Ovary (tissue), 9 donors: ENCODE data around the gene ASB1. TPM values are rescaled to one million over a fixed set of nuclear protein-coding genes. Genes with fewer than 3 reads are reported as not detected.
A peak's percentile ranks its signal among the peaks of the same experiment; 100 is the strongest.

ENCODE experiments used
- DNase-seq, 5 donors: peaks; one replicate each; pipeline ENCODE4 v3.0.0-alpha.2; 2019 to 2020
- H3K27ac ChIP-seq, 2 donors: fragments of 200-600 bp; one replicate each; pipeline versions ENCODE4 v1.5.1 to v1.8.0; 2019 to 2022
- H3K27me3 ChIP-seq: fragments of 200-600 bp; one replicate; pipeline ENCODE4 v1.8.0; 2022
- H3K36me3 ChIP-seq: fragments of 200-600 bp; sonication (generic); one replicate; pipeline ENCODE4 v1.5.1; 2019
- H3K4me1 ChIP-seq: one replicate; pipeline ENCODE4 v1.8.1; 2013; ENCODE audit warnings: mild to moderate bottlenecking, moderate library complexity; ENCODE audit not compliant: insufficient read depth
- H3K4me3 ChIP-seq: fragments of 200-600 bp; sonication (generic); one replicate; pipeline ENCODE4 v1.5.1; 2017
- H3K9me3 ChIP-seq, 2 donors: fragments of 200-600 bp in 1 of 2; sonication (generic) in 1 of 2; one replicate each; pipeline versions ENCODE4 v1.5.1 to v1.8.1; 2013 to 2019; ENCODE audit warnings: mild to moderate bottlenecking in 1 of 2, moderate library complexity in 1 of 2
- EP300 ChIP-seq: sonication (generic); formaldehyde crosslinking; IDR thresholded peaks from one replicate; pipeline ENCODE4 v1.6.1; 2017; ENCODE audit warnings: antibody characterized with exemption
- POLR2A ChIP-seq: fragments of 450-650 bp; IDR thresholded peaks from one replicate; pipeline ENCODE4 v1.6.1; 2017; ENCODE audit warnings: antibody characterized with exemption, mild to moderate bottlenecking, moderate library complexity
- WGBS, 3 donors: extraction: QIAGEN DNeasy Blood & Tissue Kit in 1 of 3; methylation state at CpG; one replicate each; pipeline versions ENCODE4 v1.1.5 to v1.1.7; 2013 to 2017; 5-methylcytosine and 5-hydroxymethylcytosine counted together
- intact Hi-C, 4 donors: fragments of 100-400 bp; cut with DNase I; formaldehyde crosslinking; loops; one replicate each; pipeline versions ENCODE4 v1.11.0 to v1.15.1; 2022 to 2023
- polyA plus RNA-seq, 2 donors: library from polyadenylated mRNA; stranded (reverse); fragments of 200-250 nt in 1 of 2; fragments of 350-450 nt in 1 of 2; fragmentation: Illumina TruSeq in 1 of 2; extraction: RNeasy Lipid Tissue Mini Kit (QIAGEN cat#74804) in 1 of 2; gene quantifications; one replicate each; pipeline ENCODE4 v1.2.3, GENCODE V29; 2013 to 2014
- total RNA-seq, 7 donors: library from RNA; depleted of rRNA in 2 of 7; stranded (reverse); fragments of >200 nt in 2 of 7; fragmentation: NEBNext Ultra II Directional in 3 of 7; extraction: Animal tissue kit (Norgen Biotek cat#: 25700) in 3 of 7; gene quantifications; one replicate each; pipeline versions ENCODE4 v1.1.0 to v1.2.4, GENCODE V29; 2016 to 2023
- TF ChIP-seq, protein P1 (sequence below), 3 donors: fragments of 450-650 bp in 2 of 3; fragments of 200-600 bp in 1 of 3; IDR thresholded peaks; one replicate each; pipeline versions ENCODE4 v1.5.1 to v1.8.0; 2016 to 2022; ENCODE audit warnings: antibody characterized with exemption in 3 of 3, mild to moderate bottlenecking in 1 of 3
- donor health status: DM: no; HTN: no; CAD: no; lungs with moderate emphysema.
- donor health status: DM: no; HTN: no; CAD: no.
- donor health status: Bipolar disorder and iron deficiency.
- donor health status: DM: yes; HTN: yes; CAD: no.
- donor health status: DM: no; HTN: no; CAD: no.
- donor health status: DM: yes; HTN: yes; CAD: no.

The ASB1 gene
- total and polyA plus RNA-seq, 9 donors: 9.3 to 34.0 (median 29.6) TPM

DNA sequence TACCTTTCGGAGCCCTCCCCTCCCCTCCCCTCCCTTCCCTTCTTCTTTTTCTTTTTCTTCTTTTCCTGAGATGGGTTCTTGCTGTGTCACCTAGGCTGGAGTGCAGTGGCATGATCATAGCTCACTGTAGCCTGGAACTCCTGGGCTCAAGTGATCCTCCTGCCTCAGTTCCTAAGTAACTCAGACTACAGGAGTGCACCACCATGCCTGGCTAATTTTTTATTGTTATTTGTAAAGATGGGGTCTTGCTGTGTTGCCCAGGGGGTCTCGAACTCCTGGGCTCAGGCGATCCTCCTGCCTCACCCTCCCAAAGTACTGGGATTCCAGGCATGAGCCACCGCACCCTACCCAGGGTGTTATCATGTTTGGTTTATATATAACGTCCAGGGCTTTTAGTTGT lies 66.7 kb downstream of the ASB1 start:
- TF ChIP-seq, protein P1, sequence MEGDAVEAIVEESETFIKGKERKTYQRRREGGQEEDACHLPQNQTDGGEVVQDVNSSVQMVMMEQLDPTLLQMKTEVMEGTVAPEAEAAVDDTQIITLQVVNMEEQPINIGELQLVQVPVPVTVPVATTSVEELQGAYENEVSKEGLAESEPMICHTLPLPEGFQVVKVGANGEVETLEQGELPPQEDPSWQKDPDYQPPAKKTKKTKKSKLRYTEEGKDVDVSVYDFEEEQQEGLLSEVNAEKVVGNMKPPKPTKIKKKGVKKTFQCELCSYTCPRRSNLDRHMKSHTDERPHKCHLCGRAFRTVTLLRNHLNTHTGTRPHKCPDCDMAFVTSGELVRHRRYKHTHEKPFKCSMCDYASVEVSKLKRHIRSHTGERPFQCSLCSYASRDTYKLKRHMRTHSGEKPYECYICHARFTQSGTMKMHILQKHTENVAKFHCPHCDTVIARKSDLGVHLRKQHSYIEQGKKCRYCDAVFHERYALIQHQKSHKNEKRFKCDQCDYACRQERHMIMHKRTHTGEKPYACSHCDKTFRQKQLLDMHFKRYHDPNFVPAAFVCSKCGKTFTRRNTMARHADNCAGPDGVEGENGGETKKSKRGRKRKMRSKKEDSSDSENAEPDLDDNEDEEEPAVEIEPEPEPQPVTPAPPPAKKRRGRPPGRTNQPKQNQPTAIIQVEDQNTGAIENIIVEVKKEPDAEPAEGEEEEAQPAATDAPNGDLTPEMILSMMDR (IDR thresholded peaks at IDR 0.05): no peak
- TF ChIP-seq POLR2A: no peak
- no peak for TF ChIP-seq EP300
- Histone ChIP-seq H3K4me3 (no peak overlapping the region), H3K4me1 (no peaks in the 10 kb centered on the region), H3K9me3 (no peaks in the 10 kb centered on the region), H3K27me3 (no peaks in the 10 kb centered on the region), H3K36me3 (no peaks in the 10 kb centered on the region), H3K27ac (no peak overlapping the region)
- intact Hi-C loops: no loop called here
- 80 to 93% (median 88%) methylated on average over 5 of the region's 5 CpGs for WGBS, 3 donors
- DNase-seq: no peak

DNA sequence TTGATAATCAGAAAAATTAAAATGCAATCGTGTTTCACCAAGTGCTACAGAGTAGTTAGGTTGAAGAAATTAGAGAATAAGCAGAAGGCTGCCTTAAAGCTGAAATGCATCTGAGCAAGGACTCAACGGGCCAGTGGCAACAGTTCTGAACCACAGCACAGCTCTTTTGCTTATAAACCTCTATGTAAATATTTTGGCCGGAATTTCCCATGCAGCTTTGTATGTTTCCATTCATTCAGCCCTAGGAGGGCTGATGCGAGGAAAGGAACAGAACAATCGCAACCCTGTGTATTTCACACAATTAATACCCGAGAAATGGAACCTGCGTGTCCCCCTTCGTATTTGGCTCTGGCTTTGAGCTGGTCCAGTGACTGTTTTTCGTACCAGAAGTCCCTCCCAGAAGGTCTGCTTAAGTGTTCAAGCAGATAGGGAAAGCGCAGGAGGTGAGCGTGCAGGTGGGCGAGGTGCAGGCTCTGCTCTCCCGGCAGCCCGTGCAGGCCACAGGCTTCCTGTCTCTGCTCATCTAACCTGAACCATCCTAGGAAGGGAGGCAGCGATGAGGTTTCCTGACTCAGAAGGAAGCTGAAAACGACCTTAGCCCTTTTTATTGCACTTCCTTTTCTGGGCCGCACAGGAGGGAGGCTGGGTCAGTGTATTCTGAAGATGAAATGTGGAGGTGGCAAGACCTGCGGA lies 67.3 kb downstream of the ASB1 start:
- no peak overlapping the region for H3K27ac ChIP-seq
- no peaks in the 10 kb centered on the region for H3K4me1 ChIP-seq
- no peak overlapping the region for H3K4me3 ChIP-seq
- no peaks in the 10 kb centered on the region for H3K36me3 ChIP-seq
- no peaks in the 10 kb centered on the region for H3K9me3 ChIP-seq
- DNase-seq: peak in 1 of 5 donors; percentile 2
- intact Hi-C loops: no loop called here
- 70 to 74% (median 74%) methylated on average over 18 of the region's 18 CpGs for WGBS, 3 donors
- TF ChIP-seq, protein P1 (IDR thresholded peaks at IDR 0.05): no peak
- TF ChIP-seq EP300: no peak
- no peak for TF ChIP-seq POLR2A
- H3K27me3 ChIP-seq: no peaks in the 10 kb centered on the region

GRCh38 chr2:238494573-238494961 lies 67.8 kb downstream of the ASB1 start:
- intact Hi-C loops: no loop called here

DNA sequence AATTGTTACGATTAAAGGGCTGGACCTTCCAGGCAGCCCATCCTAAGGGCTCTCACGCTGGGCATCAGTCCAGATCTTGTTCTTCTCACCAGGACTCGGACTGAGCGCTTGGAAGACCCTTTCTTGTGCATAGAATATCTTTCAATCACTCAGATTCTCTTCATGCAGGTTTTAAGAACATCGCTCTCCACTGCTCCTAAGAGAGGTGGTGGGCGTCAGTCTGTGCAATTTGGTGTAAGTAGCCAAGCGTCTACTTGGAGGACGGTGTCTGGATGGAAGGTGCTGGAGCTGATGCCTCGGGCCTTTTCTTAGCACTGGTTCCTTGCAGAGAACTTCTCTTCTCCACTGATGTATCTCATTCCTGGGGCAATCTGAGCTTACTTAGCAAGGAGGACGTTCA lies 68.7 kb downstream of the ASB1 start:
- Histone ChIP-seq H3K4me1 (no peaks in the 10 kb centered on the region), H3K27me3 (no peaks in the 10 kb centered on the region), H3K27ac (no peak overlapping the region), H3K9me3 (no peaks in the 10 kb centered on the region), H3K36me3 (no peaks in the 10 kb centered on the region), H3K4me3 (no peak overlapping the region)
- intact Hi-C loops: no loop called here
- TF ChIP-seq EP300: no peak
- TF ChIP-seq POLR2A: no peak
- TF ChIP-seq, protein P1 (IDR thresholded peaks at IDR 0.05): no peak
- 90 to 95% (median 95%) methylated on average over 10 of the region's 10 CpGs for WGBS, 3 donors
- DNase-seq: peak in 1 of 5 donors; percentile 4

More at GRCh38 chr2:238494573-238494961, 67.8 kb downstream of the ASB1 start:
- DNase-seq: peak in 1 of 5 donors; percentile 2
- H3K27ac ChIP-seq: no peak overlapping the region
- no peaks in the 10 kb centered on the region for H3K27me3 ChIP-seq
- H3K4me1 ChIP-seq: no peaks in the 10 kb centered on the region
- no peak overlapping the region for H3K4me3 ChIP-seq
- TF ChIP-seq, protein P1 (IDR thresholded peaks at IDR 0.05): no peak
- no peak for TF ChIP-seq EP300
- TF ChIP-seq POLR2A: no peak
- no peaks in the 10 kb centered on the region for H3K36me3 ChIP-seq
- 89 to 93% (median 91%) methylated on average over 16 of the region's 16 CpGs for WGBS, 3 donors
- H3K9me3 ChIP-seq: no peaks in the 10 kb centered on the region
